Stimulated activated CD4-positive, alpha-beta T cell treated with anti-CD3 and anti-CD28 coated beads, Interleukin-1b, Interleukin-23, amount 100 ng/mL, for 24 hours (primary cell): ENCODE measurements around the gene AOPEP.

Experiments
- DNase-seq, 4 experiments: peaks; one replicate each; pipeline ENCODE4 v3.0.0-alpha.2; 2020; ENCODE audit warnings: low read depth in 4 of 4, low spot score in 1 of 4

AOPEP gene

GRCh38 chr9:94894094-94894699, 167.7 kb downstream of the AOPEP start:
- DNase-seq, result no peak

GRCh38 chr9:94895668-94896067, 169.2 kb downstream of the AOPEP start:
- no peak for DNase-seq

- no peak for DNase-seq
Measured at GRCh38 chr9:94896512-94896911, 170.0 kb downstream of the AOPEP start.

- no peak for DNase-seq
Measured at GRCh38 chr9:94899464-94900221, 173.1 kb downstream of the AOPEP start.

- DNase-seq, result no peak
Measured at GRCh38 chr9:94900222-94901018, 173.9 kb downstream of the AOPEP start.

GRCh38 chr9:94901019-94901363, 174.5 kb downstream of the AOPEP start:
- no peak for DNase-seq

GRCh38 chr9:94903961-94904421, 177.5 kb downstream of the AOPEP start:
- no peak for DNase-seq

- no peak for DNase-seq
Measured at GRCh38 chr9:94904806-94905205, 178.3 kb downstream of the AOPEP start.

- DNase-seq, result no peak
Measured at GRCh38 chr9:94905606-94906005, 179.1 kb downstream of the AOPEP start.

GRCh38 chr9:94906181-94906580, 179.7 kb downstream of the AOPEP start:
- no peak for DNase-seq

GRCh38 chr9:94906713-94907112, 180.2 kb downstream of the AOPEP start:
- no peak for DNase-seq

GRCh38 chr9:94907264-94907936, 180.9 kb downstream of the AOPEP start:
- DNase-seq, result no peak

GRCh38 chr9:94908011-94908563, 181.6 kb downstream of the AOPEP start:
- no peak for DNase-seq

- no peak for DNase-seq
Measured at GRCh38 chr9:94908583-94909249, 182.2 kb downstream of the AOPEP start.

GRCh38 chr9:94909250-94909894, 182.9 kb downstream of the AOPEP start:
- peak in 1 of 4 experiments; percentile 13 for DNase-seq

- no peak for DNase-seq
Measured at GRCh38 chr9:94909965-94910730, 183.6 kb downstream of the AOPEP start.

GRCh38 chr9:94911211-94911610, 184.7 kb downstream of the AOPEP start:
- no peak for DNase-seq

GRCh38 chr9:94911986-94912635, 185.6 kb downstream of the AOPEP start:
- no peak for DNase-seq

- DNase-seq, result no peak
Measured at GRCh38 chr9:94912700-94913249, 186.3 kb downstream of the AOPEP start.
